NCI-H1105 treated with DMSO at 0.1 percent for 48 hours (cell line): ENCODE measurements around the gene CAPN10.

Experiments
- DNase-seq: peaks from one replicate; lab custom pipeline; 2025; lab: John Stamatoyannopoulos, UW

The CAPN10 gene

DNA sequence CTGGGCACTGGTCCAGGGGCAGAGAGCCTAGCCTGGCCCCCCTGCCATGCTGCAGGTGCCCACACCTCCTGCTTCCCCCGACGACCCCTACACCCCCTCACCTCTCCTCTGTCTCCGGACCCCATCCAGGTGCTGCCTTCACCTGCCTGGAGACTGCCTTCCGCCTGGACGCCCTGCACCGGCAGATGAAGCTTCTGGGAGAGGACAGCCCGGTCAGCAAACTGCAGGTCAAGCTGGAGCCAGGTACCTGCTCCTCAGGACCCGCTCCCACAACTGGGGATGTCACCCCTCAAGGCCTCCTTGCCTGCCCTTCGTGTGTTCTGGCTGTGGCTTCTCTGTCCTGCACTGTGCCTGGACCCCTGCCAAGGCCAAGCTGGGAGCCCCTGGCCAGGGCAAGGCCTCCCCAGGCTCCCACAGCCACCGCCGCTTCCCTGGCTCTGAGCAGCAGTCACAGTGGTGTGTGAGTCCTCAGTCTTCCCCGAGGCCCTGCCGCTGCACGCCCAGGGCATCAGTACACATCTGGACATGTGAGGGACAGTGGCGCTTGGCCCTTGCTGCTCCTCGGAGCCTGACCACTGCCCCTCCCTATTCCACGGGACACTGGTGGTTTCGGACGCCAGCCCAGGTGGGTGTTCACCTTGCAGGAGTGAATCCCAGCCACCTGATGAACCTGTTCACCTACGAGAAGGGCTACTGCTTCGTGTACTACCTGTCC lies 12.0 kb upstream of the CAPN10 start:
- DNase-seq: no peak

DNA sequence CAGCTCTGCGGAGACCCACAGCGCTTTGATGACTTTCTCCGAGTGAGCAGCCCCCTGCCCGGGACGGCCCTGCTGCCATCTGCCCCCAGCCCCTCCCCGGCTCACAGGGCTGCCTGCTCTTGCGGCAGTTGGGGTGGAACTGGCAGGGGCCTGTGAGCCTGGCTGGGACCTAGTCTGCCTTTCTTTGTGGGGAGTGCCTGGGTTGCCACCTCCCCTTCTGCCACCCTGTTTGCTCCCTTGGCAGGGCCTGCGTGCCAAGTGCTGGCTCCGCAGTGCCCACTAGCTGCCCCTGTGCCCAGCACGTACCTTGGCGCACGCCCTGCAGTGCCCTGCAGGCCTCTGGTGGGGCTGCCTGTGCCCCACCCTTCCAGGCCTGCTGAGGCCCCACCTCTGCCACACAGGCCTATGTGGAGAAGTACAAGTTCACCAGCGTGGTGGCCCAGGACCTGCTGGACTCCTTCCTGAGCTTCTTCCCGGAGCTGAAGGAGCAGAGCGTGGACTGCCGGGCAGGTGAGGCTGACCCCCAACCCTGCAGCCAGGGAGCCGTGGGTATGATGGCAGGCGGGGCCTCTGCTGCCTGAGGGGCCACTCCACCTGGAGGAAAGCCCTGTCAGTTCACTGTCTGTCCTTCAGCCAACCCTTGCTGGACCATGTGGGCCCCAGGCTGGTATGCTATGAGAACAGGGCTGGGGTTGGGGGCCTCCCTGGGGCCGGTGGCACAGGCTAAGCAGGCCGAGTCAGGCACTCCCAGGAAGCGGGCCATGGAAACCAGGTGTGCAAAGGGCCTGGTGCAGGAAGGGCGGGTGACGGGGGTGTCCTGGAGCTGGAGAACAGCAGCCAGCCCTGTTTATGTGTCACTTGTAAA lies 11.2 kb upstream of the CAPN10 start:
- DNase-seq: no peak

DNA sequence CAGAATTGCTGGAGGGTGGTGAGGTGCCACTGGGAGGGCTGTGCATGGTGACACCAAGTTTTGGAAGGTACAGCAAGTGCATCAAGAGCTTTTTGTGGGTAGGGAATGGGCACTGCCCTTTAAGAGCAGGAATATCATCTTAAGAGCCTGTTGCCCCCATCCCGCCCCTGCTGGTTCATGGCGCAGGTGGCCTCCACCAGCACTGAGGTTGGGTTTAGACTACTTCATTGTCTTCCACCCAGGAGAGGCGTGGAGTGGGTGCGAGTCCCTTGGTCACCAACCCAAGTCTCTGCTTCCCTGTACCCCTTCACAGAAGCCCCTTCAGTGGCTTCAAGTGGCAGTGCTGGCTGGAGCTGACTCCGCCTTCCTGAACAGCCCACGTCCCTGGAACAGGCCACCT lies 10.5 kb upstream of the CAPN10 start:
- DNase-seq: no peak

DNA sequence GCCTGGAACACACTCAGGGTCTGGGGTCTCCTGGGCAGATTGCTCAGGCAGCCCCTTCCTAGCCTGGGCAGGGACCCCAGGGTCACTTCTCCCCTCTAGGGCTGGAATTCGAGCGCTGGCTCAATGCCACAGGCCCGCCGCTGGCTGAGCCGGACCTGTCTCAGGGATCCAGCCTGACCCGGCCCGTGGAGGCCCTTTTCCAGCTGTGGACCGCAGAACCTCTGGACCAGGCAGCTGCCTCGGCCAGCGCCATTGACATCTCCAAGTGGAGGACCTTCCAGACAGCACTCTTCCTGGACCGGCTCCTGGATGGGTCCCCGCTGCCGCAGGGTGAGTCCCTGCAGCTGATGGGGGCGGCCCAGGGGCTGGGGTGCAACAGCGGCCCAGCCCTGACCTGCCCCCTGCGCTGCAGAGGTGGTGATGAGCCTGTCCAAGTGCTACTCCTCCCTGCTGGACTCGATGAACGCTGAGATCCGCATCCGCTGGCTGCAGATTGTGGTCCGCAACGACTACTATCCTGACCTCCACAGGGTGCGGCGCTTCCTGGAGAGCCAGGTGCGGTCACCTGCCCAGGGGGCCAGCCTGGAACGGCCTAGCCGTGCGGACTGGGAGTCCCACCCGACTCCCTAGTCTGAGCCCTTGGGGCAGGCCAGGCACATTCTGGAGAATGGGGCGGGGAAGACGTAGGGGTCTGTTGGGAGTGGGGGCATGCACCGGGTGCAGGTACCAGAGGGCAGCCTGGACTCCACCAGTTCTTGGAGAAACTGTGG lies 9.9 kb upstream of the CAPN10 start:
- no peak for DNase-seq

DNA sequence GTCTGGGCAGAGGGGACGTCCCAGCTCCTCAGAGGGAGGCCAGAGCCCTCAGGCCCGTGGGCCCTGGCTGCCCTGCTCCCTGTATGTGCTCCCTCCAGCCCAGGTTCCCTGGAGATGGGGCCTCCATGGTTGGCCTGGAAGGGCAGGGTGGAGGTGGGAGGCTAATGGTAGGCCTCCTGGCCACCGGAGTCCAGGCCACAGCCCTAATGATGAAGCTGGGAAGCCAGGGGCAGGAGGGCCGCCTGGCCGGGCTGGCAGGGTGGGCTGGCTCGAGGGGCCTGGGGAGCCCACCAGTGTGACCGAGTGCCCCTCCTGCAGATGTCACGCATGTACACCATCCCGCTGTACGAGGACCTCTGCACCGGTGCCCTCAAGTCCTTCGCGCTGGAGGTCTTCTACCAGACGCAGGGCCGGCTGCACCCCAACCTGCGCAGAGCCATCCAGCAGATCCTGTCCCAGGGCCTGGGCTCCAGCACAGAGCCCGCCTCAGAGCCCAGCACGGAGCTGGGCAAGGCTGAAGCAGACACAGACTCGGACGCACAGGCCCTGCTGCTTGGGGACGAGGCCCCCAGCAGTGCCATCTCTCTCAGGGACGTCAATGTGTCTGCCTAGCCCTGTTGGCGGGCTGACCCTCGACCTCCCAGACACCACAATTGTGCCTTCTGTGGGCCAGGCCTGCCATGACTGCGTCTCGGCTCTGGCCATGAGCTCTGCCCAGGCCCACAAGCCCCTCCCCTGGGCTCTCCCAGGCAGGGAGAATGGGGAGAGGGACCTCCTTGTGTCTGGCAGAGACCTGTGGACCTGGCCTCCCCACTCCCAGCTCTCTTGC lies 9.0 kb upstream of the CAPN10 start:
- no peak for DNase-seq

DNA sequence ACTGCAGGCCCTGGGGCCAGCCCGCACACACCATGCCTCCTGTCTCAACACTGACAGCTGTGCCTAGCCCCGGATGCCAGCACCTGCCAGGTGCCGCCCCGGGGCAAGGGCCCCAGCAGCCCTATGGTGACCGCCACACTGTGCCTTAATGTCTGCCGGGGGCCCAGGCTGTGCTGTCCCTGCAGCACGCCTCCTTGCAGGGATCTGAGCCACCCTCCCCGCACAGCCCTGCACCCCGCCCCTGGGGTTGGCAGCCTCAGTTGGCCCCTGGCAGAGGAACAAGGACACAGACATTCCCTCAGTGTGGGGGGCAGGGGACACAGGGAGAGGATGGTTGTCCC lies 8.5 kb upstream of the CAPN10 start:
- DNase-seq: no peak

DNA sequence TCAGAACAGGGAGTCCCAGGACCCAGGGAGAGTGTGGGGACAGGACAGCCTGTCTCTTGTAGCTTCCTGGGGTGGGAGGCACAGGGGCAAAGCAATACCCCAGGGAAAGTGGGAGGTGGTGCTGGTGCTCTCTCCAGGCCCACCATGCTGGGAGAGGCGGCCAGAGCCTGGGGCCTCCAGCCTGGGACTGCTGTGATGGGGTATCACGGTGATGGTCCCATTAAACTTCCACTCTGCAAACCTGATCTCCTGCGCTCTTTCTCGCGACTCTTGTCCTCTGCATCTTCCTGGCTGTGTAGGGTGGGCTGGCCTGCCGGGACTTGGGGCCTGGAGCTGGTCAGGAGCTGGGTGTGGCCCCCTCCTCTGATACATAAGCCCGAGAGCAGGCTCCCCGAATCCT lies 8.0 kb upstream of the CAPN10 start:
- DNase-seq: no peak

DNA sequence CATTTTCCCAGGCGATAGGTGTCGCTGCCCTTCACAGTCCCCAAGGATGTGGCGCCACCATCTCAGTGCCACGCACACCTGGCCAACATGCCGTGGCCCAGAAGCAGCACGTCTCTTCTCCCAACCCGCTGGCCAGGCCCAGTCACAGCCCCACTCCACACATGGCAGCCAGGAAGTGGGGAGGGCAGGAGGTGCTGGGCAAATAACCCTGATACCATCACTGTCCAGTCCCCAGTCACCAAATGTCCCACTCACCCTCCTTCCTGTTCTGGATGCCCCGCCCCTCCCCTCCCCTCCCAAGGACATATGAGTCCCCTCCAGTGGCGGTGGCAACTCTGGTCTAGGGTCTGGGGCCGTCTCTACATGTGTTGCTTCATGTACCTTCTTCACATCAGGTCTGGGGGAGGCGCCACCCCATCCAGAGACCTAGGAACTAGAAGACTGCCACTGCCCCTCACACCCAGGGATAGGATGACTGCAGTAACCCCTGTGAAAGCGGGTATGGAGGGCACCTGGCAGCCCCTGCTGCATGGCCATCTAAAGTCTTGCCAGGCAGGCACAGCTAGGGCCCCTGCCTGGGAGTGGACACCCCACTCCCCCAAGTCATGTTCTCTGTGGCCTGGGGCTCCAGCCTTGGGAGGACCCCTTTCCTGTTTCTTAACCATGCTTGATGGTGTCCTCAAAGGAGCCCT lies 7.3 kb upstream of the CAPN10 start:
- DNase-seq: no peak

DNA sequence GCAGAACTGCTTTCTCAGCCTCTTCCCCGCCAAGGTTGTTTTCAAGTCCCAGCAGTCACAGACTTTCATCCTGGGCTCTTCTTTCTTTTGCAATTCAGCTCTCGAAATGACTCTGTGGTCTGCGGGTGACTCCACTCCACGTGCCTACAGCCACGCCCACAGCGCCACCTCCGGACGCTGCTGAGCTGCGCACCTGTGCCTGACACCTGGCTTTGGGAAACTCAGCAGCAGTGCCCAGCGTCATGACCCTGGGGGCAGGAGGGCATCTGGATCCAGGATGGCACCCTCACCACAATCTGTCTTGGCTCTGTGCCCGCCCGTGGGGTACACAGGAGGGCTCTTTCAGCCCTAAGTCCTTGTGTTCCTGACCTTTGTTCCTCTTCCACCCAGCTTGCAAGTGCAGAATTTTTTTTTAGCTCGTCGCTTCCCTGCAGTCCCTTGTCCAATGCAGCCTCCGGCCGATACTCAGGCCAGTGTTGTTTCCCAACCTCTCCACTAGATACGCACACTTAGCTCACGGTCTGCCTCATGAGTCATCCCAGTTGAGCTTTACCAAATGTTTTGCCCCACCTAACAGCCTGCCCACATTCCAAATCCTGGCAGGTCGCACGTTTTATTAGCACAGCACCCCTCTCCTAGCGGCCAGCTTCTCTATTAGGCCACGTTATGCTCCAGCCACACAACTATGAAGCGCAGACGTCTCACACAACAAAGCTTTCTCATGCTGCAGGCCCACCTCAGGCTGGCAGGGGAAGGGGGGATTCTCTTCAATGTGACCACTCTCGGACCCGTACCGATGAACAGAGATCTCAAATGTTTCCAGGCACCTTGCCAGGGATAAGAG lies 6.5 kb upstream of the CAPN10 start:
- no peak for DNase-seq

DNA sequence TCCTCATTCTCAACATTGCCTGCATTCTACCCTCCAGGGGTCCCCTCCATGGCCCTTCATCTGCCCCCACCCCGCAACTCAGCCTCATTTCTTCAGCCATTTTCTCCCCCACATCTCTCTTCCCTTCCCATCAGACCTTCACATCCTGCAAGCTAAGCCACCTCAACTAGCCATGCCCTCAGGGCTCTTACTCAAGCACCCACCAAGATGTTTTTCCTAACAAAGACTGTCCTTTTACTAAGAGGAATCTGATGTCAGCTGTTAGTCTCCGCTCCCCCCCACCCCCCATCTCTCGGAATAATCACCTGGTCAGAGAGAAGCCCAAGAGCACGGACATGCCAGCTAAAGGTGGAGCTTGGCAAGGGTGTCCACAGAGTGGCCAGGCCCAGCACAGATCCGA lies 4.7 kb upstream of the CAPN10 start:
- DNase-seq: no peak

DNA sequence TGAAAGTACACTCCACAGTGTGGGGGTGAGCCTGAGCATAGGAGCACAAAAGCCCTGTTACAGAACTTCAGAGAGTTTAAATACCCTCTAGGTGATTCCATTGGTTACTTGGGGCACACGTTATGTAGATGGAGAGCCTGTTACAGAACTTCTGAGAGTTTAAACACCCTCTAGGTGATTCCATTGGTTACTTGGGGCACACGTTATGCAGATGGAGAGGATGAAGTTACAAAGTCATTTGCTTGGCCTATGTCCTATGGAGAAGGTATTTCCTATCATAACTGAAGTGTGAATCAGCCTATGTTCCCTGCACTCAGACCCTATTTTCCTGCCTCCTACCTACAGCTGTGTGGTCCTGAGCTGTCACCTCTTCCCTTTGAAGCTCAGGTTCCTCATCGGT lies 3.8 kb upstream of the CAPN10 start:
- DNase-seq: no peak

DNA sequence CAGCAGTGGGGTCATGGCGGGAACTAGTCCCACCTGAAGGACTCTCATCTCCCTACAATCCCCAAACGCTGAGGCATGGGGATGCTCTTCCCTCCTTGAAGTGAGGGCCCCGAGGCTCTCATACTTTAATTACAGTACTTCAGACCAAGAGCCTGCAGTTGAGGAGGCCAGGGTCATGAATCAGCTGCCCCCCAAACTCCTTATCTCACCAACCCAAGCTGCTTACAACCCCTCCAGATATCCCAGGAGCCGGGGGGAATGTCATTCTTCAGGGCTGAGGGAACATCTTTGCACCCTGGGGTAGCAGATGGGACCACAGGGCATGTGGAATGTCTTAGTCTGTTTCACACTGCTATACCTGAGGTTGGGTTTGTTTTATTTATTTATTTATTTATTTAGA lies 2.8 kb upstream of the CAPN10 start:
- no peak for DNase-seq

DNA sequence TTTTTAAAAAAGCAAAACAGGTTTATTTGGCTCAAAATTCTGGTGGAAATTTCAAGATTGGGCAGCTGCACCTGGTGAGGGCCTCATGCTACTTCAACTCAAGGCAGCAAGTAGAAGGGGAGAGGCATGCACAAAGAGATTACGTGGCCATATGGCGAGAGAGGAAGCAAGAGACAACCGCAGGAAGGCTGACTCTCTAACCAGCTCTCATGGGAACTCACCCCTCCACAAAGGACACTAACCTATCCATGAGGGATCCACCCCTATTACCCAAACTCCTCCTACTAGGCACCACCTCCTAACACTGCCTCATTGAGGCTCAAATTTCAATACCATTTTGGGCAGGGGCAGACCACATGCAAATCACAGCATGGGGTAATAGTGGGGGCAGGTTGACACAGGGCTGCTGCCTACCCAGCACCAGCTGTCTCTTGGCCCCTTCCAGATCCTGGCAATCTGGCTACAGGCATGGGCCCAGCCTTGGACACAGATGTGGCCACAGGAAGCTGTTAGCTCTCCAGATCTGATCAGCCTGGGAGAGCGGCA lies 2.0 kb upstream of the CAPN10 start:
- no peak for DNase-seq

DNA sequence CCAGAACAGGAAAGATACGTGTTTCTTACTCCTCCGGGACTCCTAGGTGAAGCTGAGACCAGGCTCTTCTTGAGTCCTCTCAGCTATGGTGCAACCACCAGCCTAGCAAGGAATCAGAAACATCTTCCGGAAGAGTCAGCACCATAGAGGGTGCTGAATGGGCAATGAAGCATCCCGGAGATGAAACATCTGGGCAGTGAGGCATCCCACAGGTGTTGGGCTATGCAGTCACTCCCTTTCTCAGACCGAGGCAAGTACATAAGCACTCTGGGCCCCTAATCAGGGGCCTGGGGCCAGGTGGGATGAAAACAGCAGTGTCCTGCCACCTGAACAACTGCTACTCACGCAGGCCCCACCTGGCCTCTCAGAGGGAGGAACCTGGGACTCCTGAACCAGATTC lies 1.4 kb upstream of the CAPN10 start:
- DNase-seq: no peak

DNA sequence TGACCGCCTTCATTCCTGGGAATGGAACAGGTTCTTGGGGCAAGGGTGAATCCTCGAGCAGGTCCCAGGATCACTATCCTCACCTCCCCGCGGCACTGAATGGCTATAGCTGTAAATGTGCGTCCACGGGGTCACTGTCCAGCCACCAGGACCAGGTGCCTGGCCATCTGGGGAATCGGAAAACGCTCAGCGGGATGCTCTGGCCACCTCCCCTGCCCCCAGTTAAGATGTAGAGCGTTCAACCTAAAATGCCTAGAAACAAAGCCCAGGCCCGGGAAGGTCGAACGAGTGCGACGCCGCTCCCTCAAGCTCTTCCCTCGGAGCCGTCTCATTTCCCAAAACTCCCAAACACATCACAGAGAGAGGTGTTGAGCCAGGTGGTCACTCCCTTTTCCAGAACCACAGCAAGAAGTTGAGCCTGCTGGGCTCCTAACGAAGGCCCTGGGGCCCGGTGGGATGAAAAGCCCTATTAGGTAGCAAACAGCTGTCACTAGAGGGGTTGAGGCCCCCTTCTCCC lies 795 bp upstream of the CAPN10 start:
- DNase-seq: no peak

DNA sequence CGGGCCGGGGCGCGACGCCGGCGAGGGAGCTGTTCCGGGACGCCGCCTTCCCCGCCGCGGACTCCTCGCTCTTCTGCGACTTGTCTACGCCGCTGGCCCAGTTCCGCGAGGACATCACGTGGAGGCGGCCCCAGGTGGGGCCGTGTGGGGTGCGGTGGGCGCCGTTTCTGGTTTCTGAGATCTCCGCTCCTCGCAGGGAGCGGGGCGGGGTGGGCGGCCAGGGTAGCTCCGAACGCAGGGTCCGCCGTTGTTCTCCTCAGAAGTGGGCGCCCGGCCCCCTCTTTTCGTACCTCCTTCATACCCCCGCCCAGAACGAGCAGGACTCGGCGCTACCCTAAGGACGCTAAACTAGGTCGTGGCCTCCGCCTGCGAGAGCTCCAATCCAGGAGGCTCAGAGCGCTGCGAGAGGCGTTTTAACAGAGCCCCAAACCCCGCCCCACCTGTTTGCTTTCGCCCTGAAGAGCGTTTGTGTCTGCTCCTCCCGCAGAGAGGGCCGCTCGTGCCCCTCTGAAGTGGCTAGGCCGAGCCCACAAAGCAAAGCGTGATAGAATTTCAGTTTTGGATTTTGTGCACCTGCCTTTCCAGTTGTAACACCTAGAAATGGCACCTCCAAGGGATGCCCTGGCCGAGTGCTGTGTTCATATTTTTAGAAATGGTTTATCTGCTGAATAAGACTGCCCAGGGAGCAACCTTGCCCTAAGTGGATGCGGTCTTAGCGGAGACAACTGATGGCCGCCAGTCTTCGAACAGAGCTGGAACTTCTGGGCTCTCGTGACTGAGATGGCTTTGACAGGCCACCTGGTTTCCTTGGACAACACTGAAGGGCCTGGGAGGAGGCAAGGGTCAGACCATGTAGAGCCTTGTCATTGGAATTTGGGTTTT lies 626 bp downstream of the CAPN10 start:
- DNase-seq: peak; percentile 46

DNA sequence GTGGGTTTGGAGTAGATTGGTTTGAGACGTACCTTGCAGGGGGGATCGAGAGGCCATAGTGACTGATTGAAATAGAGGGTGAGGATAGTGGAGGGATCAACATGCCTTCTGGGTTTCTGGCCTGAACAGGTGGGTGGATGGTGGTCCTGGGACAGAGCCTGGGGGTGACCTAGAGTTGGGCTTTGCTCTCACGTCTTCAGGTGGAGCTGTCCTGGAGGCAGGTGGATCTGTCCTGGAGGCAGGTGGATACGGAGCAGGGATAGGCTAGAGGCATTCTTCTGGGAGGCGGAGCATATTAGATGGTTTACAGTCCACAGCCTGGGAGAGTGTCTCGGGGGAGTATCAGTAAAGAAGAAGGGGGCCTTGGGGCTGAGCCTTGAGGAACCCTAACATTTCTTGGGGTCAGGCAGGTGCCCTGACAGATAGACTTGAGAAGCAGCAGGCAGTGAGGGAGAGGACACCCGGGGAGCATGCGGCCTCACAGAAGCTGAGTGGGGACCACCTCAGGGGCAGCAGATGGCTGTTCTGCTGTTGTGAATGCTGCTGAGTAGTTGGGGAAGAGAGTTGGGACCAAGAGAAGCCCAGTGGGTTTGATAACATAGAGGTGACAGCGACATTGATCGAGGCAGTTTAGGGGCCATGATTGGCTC lies 1.6 kb downstream of the CAPN10 start:
- DNase-seq: no peak

DNA sequence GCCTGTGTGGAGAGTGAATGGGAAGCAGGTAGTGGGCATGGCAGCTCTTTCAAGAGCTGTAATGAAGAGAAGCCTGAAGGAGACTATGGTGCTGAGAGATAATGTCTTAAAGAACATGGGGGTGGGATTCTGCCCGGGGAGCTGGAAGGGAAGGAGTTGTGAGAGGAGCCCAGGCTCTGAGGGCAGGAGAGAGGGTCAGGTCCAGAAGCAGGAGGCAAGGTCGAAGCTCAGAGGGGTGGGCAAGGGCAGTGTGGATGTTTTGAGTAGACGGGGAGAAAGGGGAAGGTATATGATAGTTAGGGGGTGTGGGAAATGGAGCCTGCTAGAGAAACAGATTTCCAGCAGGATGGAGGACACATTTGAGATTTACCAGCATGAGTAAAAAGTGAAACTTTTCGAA lies 2.1 kb downstream of the CAPN10 start:
- DNase-seq: no peak
